ENCODE measurements around the gene RAD23A. TPM values are rescaled to one million over a fixed set of nuclear protein-coding genes. Genes with fewer than 3 reads are reported as not detected.

Gene RAD23A
- total RNA-seq, 1 experiment from 2014 or later, result 126 TPM

GRCh38 chr19:12992729-12993128, 47.1 kb downstream of the RAD23A start:
- no peak for DNase-seq (ENCODE audit: low read depth, low spot score)
- in situ Hi-C loops (cut with HindIII; ENCODE audit: low pct_unique_long_range_greater_than_20kb, low sequenced_read_pairs), result no loop called here

GRCh38 chr19:12993562-12993961, 47.9 kb downstream of the RAD23A start:
- in situ Hi-C loops (cut with HindIII; ENCODE audit: low pct_unique_long_range_greater_than_20kb, low sequenced_read_pairs), result no loop called here

GRCh38 chr19:12994701-12995595, 49.3 kb downstream of the RAD23A start, which contains the start of gene NFIX:
Gene NFIX, plus strand, starts transcription at chr19:12995475. Its CDS starts 363 bp downstream, at chr19:12995838.
- in situ Hi-C loops (cut with HindIII; ENCODE audit: low pct_unique_long_range_greater_than_20kb, low sequenced_read_pairs), result no loop called here
- DNase-seq (ENCODE audit: low read depth, low spot score), result peak; percentile 44

More at GRCh38 chr19:12993562-12993961, 47.9 kb downstream of the RAD23A start:
- no peak for DNase-seq (ENCODE audit: low read depth, low spot score)

GRCh38 chr19:12995596-12996405, 50.1 kb downstream of the RAD23A start:
- in situ Hi-C loops (cut with HindIII; ENCODE audit: low pct_unique_long_range_greater_than_20kb, low sequenced_read_pairs), result no loop called here
- DNase-seq (ENCODE audit: low read depth, low spot score), result no peak

GRCh38 chr19:12996406-12997094, 50.9 kb downstream of the RAD23A start:
- DNase-seq (ENCODE audit: low read depth, low spot score), result no peak
- in situ Hi-C loops (cut with HindIII; ENCODE audit: low pct_unique_long_range_greater_than_20kb, low sequenced_read_pairs), result no loop called here

GRCh38 chr19:12997179-12997966, 51.7 kb downstream of the RAD23A start:
- in situ Hi-C loops (cut with HindIII; ENCODE audit: low pct_unique_long_range_greater_than_20kb, low sequenced_read_pairs), result no loop called here
- DNase-seq (ENCODE audit: low read depth, low spot score), result no peak

- DNase-seq (ENCODE audit: low read depth, low spot score), result no peak
- in situ Hi-C loops (cut with HindIII; ENCODE audit: low pct_unique_long_range_greater_than_20kb, low sequenced_read_pairs), result no loop called here
These were observed 52.6 kb downstream of the RAD23A start for GRCh38 chr19:12997967-12998940.

GRCh38 chr19:13001166-13001501, 55.5 kb downstream of the RAD23A start:
- in situ Hi-C loops (cut with HindIII; ENCODE audit: low pct_unique_long_range_greater_than_20kb, low sequenced_read_pairs), result no loop called here
- DNase-seq (ENCODE audit: low read depth, low spot score), result no peak

GRCh38 chr19:13001502-13002165, 56.0 kb downstream of the RAD23A start:
- in situ Hi-C loops (cut with HindIII; ENCODE audit: low pct_unique_long_range_greater_than_20kb, low sequenced_read_pairs), result no loop called here

GRCh38 chr19:13002166-13002898, 56.7 kb downstream of the RAD23A start:
- in situ Hi-C loops (cut with HindIII; ENCODE audit: low pct_unique_long_range_greater_than_20kb, low sequenced_read_pairs), result no loop called here
- DNase-seq (ENCODE audit: low read depth, low spot score), result no peak

More at GRCh38 chr19:13001502-13002165, 56.0 kb downstream of the RAD23A start:
- no peak for DNase-seq (ENCODE audit: low read depth, low spot score)

- DNase-seq (ENCODE audit: low read depth, low spot score), result no peak
- in situ Hi-C loops (cut with HindIII; ENCODE audit: low pct_unique_long_range_greater_than_20kb, low sequenced_read_pairs), result no loop called here
These were observed 57.4 kb downstream of the RAD23A start for GRCh38 chr19:13003081-13003480.

Small RNAs within 50 kb of the gene (small RNA-seq; reads per million reads assigned to genes)
- gene MIR5695, result 0 reads per million in 2 experiments
- gene MIR6515, result 0.02 to 0.05 reads per million in 2 experiments

Other genes starting within 250 kb of the RAD23A start
- gene FBXW9, start 249.2 kb upstream of the RAD23A start, total RNA-seq (2014; rRNA removed; shearing (Covaris generic)), result 6.1 and 8.6 TPM in 2 replicates
- gene TNPO2, start 221.9 kb upstream of the RAD23A start, total RNA-seq (2014; rRNA removed; shearing (Covaris generic)), result 13.9 and 18.2 TPM in 2 replicates
- gene TRIR, start 211.2 kb upstream of the RAD23A start, total RNA-seq (2014; rRNA removed; shearing (Covaris generic)), result 180 and 188 TPM in 2 replicates
- gene GET3, start 208.4 kb upstream of the RAD23A start, total RNA-seq (2014; rRNA removed; shearing (Covaris generic)), result 100 and 120 TPM in 2 replicates
- not detected in 2 replicates for gene BEST2, start 194.1 kb upstream of the RAD23A start, total RNA-seq (2014; rRNA removed; shearing (Covaris generic))
- 4.9 and 5.7 TPM in 2 replicates for gene HOOK2, start 170.3 kb upstream of the RAD23A start, total RNA-seq (2014; rRNA removed; shearing (Covaris generic))
- gene JUNB, start 154.4 kb upstream of the RAD23A start, total RNA-seq (2014; rRNA removed; shearing (Covaris generic)), result 30.1 and 30.7 TPM in 2 replicates
- gene PRDX2, start 144.1 kb upstream of the RAD23A start, total RNA-seq (2014; rRNA removed; shearing (Covaris generic)), result not detected in 2 replicates
- 4.7 TPM in 1 of 2 replicates, not detected in the other for gene THSD8, start 143.8 kb upstream of the RAD23A start, total RNA-seq (2014; rRNA removed; shearing (Covaris generic))
- gene RNASEH2A, start 139.3 kb upstream of the RAD23A start, total RNA-seq (2014; rRNA removed; shearing (Covaris generic)), result 27.6 and 29.2 TPM in 2 replicates
- 0.21 and 1.6 TPM in 2 replicates for gene RTBDN, start 111.3 kb upstream of the RAD23A start, total RNA-seq (2014; rRNA removed; shearing (Covaris generic))
- gene MAST1, start 107.3 kb upstream of the RAD23A start, total RNA-seq (2014; rRNA removed; shearing (Covaris generic)), result 1.9 and 2.3 TPM in 2 replicates
- 74.1 and 75.9 TPM in 2 replicates for gene DNASE2, start 64.4 kb upstream of the RAD23A start, total RNA-seq (2014; rRNA removed; shearing (Covaris generic))
- gene KLF1, start 58.7 kb upstream of the RAD23A start, total RNA-seq (2014; rRNA removed; shearing (Covaris generic)), result 0.24 TPM in 1 of 2 replicates, not detected in the other
- 14.2 and 20.5 TPM in 2 replicates for gene GCDH, start 54.7 kb upstream of the RAD23A start, total RNA-seq (2014; rRNA removed; shearing (Covaris generic))
- 0.50 and 0.64 TPM in 2 replicates for gene SYCE2, start 26.6 kb upstream of the RAD23A start, total RNA-seq (2014; rRNA removed; shearing (Covaris generic))
- gene FARSA, start 12.2 kb upstream of the RAD23A start, total RNA-seq (2014; rRNA removed; shearing (Covaris generic)), result 42.1 and 44.7 TPM in 2 replicates
- gene CALR, start 7.3 kb upstream of the RAD23A start, total RNA-seq (2014; rRNA removed; shearing (Covaris generic)), result 1,274 and 1,279 TPM in 2 replicates
- gene GADD45GIP1, start 11.4 kb downstream of the RAD23A start, total RNA-seq (2014; rRNA removed; shearing (Covaris generic)), result 39.6 and 45.7 TPM in 2 replicates
- not detected in 2 replicates for gene DAND5, start 23.7 kb downstream of the RAD23A start, total RNA-seq (2014; rRNA removed; shearing (Covaris generic))
- gene NFIX, start 49.6 kb downstream of the RAD23A start, total RNA-seq (2014; rRNA removed; shearing (Covaris generic)), result 4.2 and 4.9 TPM in 2 replicates
- not detected in 2 replicates for gene LYL1, start 157.0 kb downstream of the RAD23A start, total RNA-seq (2014; rRNA removed; shearing (Covaris generic))
- 32.9 and 36.8 TPM in 2 replicates for gene TRMT1, start 170.9 kb downstream of the RAD23A start, total RNA-seq (2014; rRNA removed; shearing (Covaris generic))
- 38.9 and 44.2 TPM in 2 replicates for gene NACC1, start 172.4 kb downstream of the RAD23A start, total RNA-seq (2014; rRNA removed; shearing (Covaris generic))
- 22.0 and 26.1 TPM in 2 replicates for gene STX10, start 204.5 kb downstream of the RAD23A start, total RNA-seq (2014; rRNA removed; shearing (Covaris generic))
- gene IER2, start 204.5 kb downstream of the RAD23A start, total RNA-seq (2014; rRNA removed; shearing (Covaris generic)), result 7.8 and 8.5 TPM in 2 replicates